Measurements from ENCODE around the gene NPTX1.

DNA sequence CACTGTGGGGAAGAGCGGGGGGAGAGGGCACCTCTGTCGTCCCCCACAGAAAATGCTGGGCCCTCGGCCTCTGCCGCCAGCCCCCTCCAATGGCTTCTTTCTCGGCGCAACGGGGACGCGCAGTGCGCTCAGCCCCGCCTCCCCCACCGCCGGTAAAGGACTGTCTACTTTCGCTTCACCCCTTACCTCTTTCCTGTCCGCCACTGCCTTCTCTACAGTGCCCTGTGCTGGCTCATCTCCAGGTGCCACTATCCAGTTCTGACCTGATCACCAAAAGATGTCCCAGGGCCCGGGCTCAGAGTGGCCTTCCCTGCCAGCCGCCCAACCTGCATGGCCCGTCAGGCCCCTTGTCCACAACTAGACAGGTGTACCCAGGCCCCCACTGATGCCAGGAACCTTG, 54.1 kb downstream of the NPTX1 start:
- TF ChIP-seq, protein P1, sequence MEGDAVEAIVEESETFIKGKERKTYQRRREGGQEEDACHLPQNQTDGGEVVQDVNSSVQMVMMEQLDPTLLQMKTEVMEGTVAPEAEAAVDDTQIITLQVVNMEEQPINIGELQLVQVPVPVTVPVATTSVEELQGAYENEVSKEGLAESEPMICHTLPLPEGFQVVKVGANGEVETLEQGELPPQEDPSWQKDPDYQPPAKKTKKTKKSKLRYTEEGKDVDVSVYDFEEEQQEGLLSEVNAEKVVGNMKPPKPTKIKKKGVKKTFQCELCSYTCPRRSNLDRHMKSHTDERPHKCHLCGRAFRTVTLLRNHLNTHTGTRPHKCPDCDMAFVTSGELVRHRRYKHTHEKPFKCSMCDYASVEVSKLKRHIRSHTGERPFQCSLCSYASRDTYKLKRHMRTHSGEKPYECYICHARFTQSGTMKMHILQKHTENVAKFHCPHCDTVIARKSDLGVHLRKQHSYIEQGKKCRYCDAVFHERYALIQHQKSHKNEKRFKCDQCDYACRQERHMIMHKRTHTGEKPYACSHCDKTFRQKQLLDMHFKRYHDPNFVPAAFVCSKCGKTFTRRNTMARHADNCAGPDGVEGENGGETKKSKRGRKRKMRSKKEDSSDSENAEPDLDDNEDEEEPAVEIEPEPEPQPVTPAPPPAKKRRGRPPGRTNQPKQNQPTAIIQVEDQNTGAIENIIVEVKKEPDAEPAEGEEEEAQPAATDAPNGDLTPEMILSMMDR (IDR thresholded peaks at IDR 0.05): no peak
- TF ChIP-seq POLR2A (IDR thresholded peaks at IDR 0.05): no peak

Data from lower leg skin (tissue), 3 donors.